ENCODE measurements around the gene PPM1M. TPM values are rescaled to one million over a fixed set of nuclear protein-coding genes. Genes with fewer than 3 reads are reported as not detected.

PPM1M gene
- total and polyA plus RNA-seq, 2 donors from 2014 or later = 23.2 to 32.5 TPM

DNA sequence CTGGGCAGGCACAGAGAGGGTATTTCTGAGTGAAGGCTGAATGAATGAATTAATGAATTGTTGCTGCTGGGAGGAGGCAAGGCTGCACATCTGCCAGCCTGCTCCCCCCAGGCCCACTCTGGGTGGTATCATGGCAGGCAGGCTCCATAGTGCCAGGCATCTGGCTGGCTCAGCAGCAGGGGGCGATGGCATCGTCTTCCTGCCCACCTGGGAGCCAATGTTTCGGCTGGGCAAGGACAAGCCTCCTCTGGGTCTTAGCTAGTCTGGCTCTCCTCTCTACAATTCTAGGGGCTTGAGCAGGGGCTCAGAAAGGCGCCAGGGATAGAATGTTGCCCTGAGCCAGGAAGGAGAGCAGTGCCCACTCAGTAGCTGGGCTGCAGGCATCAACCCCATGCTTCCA is 18.4 kb upstream of the PPM1M start:
- Histone ChIP-seq H3K4me1 (ENCODE audit: control insufficient read depth in 2 of 3, insufficient read depth in 2 of 3, low read depth in 1 of 3, low read length in 3 of 3) (no peaks in the 10 kb centered on the region), H3K9ac (ENCODE audit: low read length in 3 of 3) (no peak overlapping the region), H3K9me3 (ENCODE audit: control insufficient read depth in 2 of 3, insufficient read depth in 1 of 3, low read length in 3 of 3) (no peaks in the 10 kb centered on the region), H3K36me3 (ENCODE audit: control insufficient read depth in 2 of 3, insufficient read depth in 3 of 3, low read length in 3 of 3) (peaks cover 0 to 19% (median 14%) of the 10 kb centered on the region in 3 donors), H3K27ac (ENCODE audit: low read depth in 2 of 2, low read length in 2 of 2) (no peak overlapping the region), H3K27me3 (ENCODE audit: control insufficient read depth, insufficient read depth, low read length) (no peaks in the 10 kb centered on the region), H3K4me3 (ENCODE audit: low read length in 3 of 3) (no peak overlapping the region)
- intact Hi-C loops (cut with DNase I) = loop anchor here (10.0 kb wide), 1 partner anchor 118 kb away; no protein-coding TSS in a partner anchor
- DNase-seq = no peak
- TF ChIP-seq, protein P1, sequence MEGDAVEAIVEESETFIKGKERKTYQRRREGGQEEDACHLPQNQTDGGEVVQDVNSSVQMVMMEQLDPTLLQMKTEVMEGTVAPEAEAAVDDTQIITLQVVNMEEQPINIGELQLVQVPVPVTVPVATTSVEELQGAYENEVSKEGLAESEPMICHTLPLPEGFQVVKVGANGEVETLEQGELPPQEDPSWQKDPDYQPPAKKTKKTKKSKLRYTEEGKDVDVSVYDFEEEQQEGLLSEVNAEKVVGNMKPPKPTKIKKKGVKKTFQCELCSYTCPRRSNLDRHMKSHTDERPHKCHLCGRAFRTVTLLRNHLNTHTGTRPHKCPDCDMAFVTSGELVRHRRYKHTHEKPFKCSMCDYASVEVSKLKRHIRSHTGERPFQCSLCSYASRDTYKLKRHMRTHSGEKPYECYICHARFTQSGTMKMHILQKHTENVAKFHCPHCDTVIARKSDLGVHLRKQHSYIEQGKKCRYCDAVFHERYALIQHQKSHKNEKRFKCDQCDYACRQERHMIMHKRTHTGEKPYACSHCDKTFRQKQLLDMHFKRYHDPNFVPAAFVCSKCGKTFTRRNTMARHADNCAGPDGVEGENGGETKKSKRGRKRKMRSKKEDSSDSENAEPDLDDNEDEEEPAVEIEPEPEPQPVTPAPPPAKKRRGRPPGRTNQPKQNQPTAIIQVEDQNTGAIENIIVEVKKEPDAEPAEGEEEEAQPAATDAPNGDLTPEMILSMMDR (IDR thresholded peaks at IDR 0.05; ENCODE audit: borderline replicate concordance, extremely low read depth, insufficient read depth) = no peak
- FAIRE-seq = no peak

DNA sequence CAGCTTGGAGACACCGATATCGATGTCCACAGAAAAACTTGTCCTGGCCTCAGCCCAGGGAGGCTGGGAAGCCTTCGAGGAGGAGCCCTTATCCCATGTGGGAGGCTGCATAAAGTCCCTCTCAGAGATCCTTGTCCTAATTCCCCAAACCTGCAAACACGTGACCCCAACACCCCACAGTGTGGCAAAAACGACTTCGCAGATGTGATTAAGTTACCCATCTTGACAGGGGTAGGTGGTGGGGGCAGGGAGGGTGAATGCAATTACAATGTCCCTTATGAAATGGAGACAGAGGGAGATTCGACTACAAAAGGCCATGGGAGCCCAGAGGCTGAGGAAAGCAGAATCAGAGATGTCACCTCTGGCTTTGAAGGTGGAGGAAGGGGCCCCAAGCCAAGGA is 17.8 kb upstream of the PPM1M start:
- no peak for FAIRE-seq
- H3K27me3 ChIP-seq (ENCODE audit: control insufficient read depth, insufficient read depth, low read length) = no peaks in the 10 kb centered on the region
- H3K27ac ChIP-seq (ENCODE audit: low read depth in 2 of 2, low read length in 2 of 2) = no peak overlapping the region
- DNase-seq = no peak
- no peak overlapping the region for H3K4me3 ChIP-seq (ENCODE audit: low read length in 3 of 3)
- no peaks in the 10 kb centered on the region for H3K9me3 ChIP-seq (ENCODE audit: control insufficient read depth in 2 of 3, insufficient read depth in 1 of 3, low read length in 3 of 3)
- H3K4me1 ChIP-seq (ENCODE audit: control insufficient read depth in 2 of 3, insufficient read depth in 2 of 3, low read depth in 1 of 3, low read length in 3 of 3) = no peaks in the 10 kb centered on the region
- no peak overlapping the region for H3K9ac ChIP-seq (ENCODE audit: low read length in 3 of 3)
- peaks cover 0 to 19% (median 14%) of the 10 kb centered on the region in 3 donors for H3K36me3 ChIP-seq (ENCODE audit: control insufficient read depth in 2 of 3, insufficient read depth in 3 of 3, low read length in 3 of 3)
- TF ChIP-seq, protein P1 (IDR thresholded peaks at IDR 0.05; ENCODE audit: borderline replicate concordance, extremely low read depth, insufficient read depth) = no peak
- intact Hi-C loops (cut with DNase I) = loop anchor here (10.0 kb wide), 1 partner anchor 117 kb away; no protein-coding TSS in a partner anchor

DNA sequence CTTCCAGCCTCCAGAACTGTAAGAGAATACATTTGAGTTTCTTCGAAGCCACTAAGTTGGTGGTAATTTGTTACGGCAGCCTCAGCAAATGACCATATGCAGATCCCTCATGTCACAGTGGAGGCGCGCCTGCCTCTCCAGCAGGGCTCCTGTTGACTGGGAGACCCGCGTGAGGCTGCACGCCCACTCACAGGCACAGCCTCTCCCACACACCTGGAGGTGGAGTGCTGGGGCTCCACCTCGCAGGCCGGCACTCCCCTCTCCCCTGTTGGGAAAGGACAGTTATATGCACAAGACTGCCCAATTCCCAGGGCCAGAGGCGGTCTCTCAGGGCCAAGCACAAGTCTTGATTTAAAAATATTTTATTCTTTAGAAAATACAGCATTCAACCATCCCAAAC is 17.3 kb upstream of the PPM1M start:
- Histone ChIP-seq H3K36me3 (ENCODE audit: control insufficient read depth in 2 of 3, insufficient read depth in 3 of 3, low read length in 3 of 3) (peaks cover 0 to 19% (median 14%) of the 10 kb centered on the region in 3 donors), H3K9ac (ENCODE audit: low read length in 3 of 3) (no peak overlapping the region)
- FAIRE-seq = no peak

More for the DNA sequence above, 17.3 kb upstream of the PPM1M start:
- Histone ChIP-seq H3K4me1 (ENCODE audit: control insufficient read depth in 2 of 3, insufficient read depth in 2 of 3, low read depth in 1 of 3, low read length in 3 of 3) (no peaks in the 10 kb centered on the region), H3K27me3 (ENCODE audit: control insufficient read depth, insufficient read depth, low read length) (no peaks in the 10 kb centered on the region), H3K27ac (ENCODE audit: low read depth in 2 of 2, low read length in 2 of 2) (no peak overlapping the region), H3K4me3 (ENCODE audit: low read length in 3 of 3) (no peak overlapping the region), H3K9me3 (ENCODE audit: control insufficient read depth in 2 of 3, insufficient read depth in 1 of 3, low read length in 3 of 3) (no peaks in the 10 kb centered on the region)
- DNase-seq = peak in 2 of 5 donors; percentile 41 to 50
- TF ChIP-seq, protein P1 (IDR thresholded peaks at IDR 0.05; ENCODE audit: borderline replicate concordance, extremely low read depth, insufficient read depth) = no peak
- intact Hi-C loops (cut with DNase I) = loop anchor here (10.0 kb wide), 1 partner anchor 117 kb away; no protein-coding TSS in a partner anchor
